ENCODE data around the gene NELFB. TPM values are rescaled to one million over a fixed set of nuclear protein-coding genes. Genes with fewer than 3 reads are reported as not detected.

The NELFB gene
- total RNA-seq, 1 donor from 2014 or later, result 58.2 TPM

- POLR2A ChIA-PET, result interaction anchor here (0.6 to 6.2 kb wide), 4 partner anchors 8 to 215 kb away, joined by 3 to 160 read pairs (median 4); partner anchors contain the start of genes NELFB and STPG3
- no peak overlapping the region for H3K27ac Mint-ChIP-seq
Observed at GRCh38 chr9:137244486-137245449, 10.4 kb upstream of the NELFB start.

GRCh38 chr9:137245450-137246421, 9.4 kb upstream of the NELFB start:
- ChIA-PET CTCF (no interaction called here), POLR2A (interaction anchor here (0.9 kb wide), 1 partner anchor 9 kb away, joined by 3 read pairs; the partner anchor contains the start of gene NELFB)
- intact Hi-C loops (cut with micrococcal nuclease), result no loop called here
- Mint-ChIP-seq H3K4me3 (no peak overlapping the region), H3K27me3 (no peaks in the 10 kb centered on the region), H3K9me3 (no peaks in the 10 kb centered on the region), H3K27ac (no peak overlapping the region), H3K4me1 (peaks cover 24% of the 10 kb centered on the region), H3K36me3 (ENCODE audit: low read depth) (peaks cover 25% of the 10 kb centered on the region)
- ATAC-seq (ENCODE audit: low read depth) (no peak), DNase-seq (no peak)
- no peak for TF ChIP-seq CTCF (IDR thresholded peaks at IDR 0.05)

More at GRCh38 chr9:137244486-137245449, 10.4 kb upstream of the NELFB start:
- ATAC-seq (ENCODE audit: low read depth), result no peak
- no peaks in the 10 kb centered on the region for H3K27me3 Mint-ChIP-seq
- CTCF ChIA-PET, result no interaction called here
- peaks cover 26% of the 10 kb centered on the region for H3K4me1 Mint-ChIP-seq
- peaks cover 25% of the 10 kb centered on the region for H3K36me3 Mint-ChIP-seq (ENCODE audit: low read depth)
- DNase-seq, result no peak
- no peak overlapping the region for H3K4me3 Mint-ChIP-seq
- intact Hi-C loops (cut with micrococcal nuclease), result loop anchor here (5.0 kb wide), 1 partner anchor 178 kb away; the partner anchor contains the start of genes EXD3 and NOXA1
- no peak for TF ChIP-seq CTCF (IDR thresholded peaks at IDR 0.05)
- no peaks in the 10 kb centered on the region for H3K9me3 Mint-ChIP-seq

- no peak for ATAC-seq (ENCODE audit: low read depth)
- ChIA-PET POLR2A (interaction anchor here (0.7 kb wide), 1 partner anchor 161 kb away, joined by 3 read pairs; the partner anchor contains the start of gene MAN1B1), CTCF (no interaction called here)
- no peak for DNase-seq
- H3K4me3 Mint-ChIP-seq, result no peak overlapping the region
- TF ChIP-seq CTCF (IDR thresholded peaks at IDR 0.05), result no peak
- peaks cover 19% of the 10 kb centered on the region for H3K36me3 Mint-ChIP-seq (ENCODE audit: low read depth)
- intact Hi-C loops (cut with micrococcal nuclease), result no loop called here
- H3K9me3 Mint-ChIP-seq, result no peaks in the 10 kb centered on the region
- H3K4me1 Mint-ChIP-seq, result peaks cover 15% of the 10 kb centered on the region
- H3K27me3 Mint-ChIP-seq, result no peaks in the 10 kb centered on the region
- no peak overlapping the region for H3K27ac Mint-ChIP-seq
Observed at GRCh38 chr9:137247135-137247915, 7.8 kb upstream of the NELFB start.

GRCh38 chr9:137247916-137248175, 7.3 kb upstream of the NELFB start:
- ATAC-seq (ENCODE audit: low read depth), result no peak
- H3K4me1 Mint-ChIP-seq, result peaks cover 10% of the 10 kb centered on the region
- H3K36me3 Mint-ChIP-seq (ENCODE audit: low read depth), result peaks cover 14% of the 10 kb centered on the region
- no peak overlapping the region for H3K4me3 Mint-ChIP-seq
- ChIA-PET POLR2A (interaction anchor here (0.7 kb wide), 1 partner anchor 481 kb away, joined by 4 read pairs; no protein-coding TSS in a partner anchor), CTCF (no interaction called here)
- H3K27ac Mint-ChIP-seq, result no peak overlapping the region
- no peaks in the 10 kb centered on the region for H3K27me3 Mint-ChIP-seq
- no peaks in the 10 kb centered on the region for H3K9me3 Mint-ChIP-seq
- intact Hi-C loops (cut with micrococcal nuclease), result no loop called here
- DNase-seq, result no peak
- no peak for TF ChIP-seq CTCF (IDR thresholded peaks at IDR 0.05)

Data from activated B cell treated with CpG ODN at 0.5 μM for 24 hours (primary cell).